NCI-H1436 (cell line): ENCODE data around the gene DTX2.
"Not testable (repeated sequence)": the region's sequence is repeated elsewhere in the genome, so short reads cannot be mapped to it uniquely, and the experiment has no call there.

ENCODE experiments used
- DNase-seq: peaks from one replicate; lab custom pipeline; 2025; lab: John Stamatoyannopoulos, UW

The DTX2 gene

DNA sequence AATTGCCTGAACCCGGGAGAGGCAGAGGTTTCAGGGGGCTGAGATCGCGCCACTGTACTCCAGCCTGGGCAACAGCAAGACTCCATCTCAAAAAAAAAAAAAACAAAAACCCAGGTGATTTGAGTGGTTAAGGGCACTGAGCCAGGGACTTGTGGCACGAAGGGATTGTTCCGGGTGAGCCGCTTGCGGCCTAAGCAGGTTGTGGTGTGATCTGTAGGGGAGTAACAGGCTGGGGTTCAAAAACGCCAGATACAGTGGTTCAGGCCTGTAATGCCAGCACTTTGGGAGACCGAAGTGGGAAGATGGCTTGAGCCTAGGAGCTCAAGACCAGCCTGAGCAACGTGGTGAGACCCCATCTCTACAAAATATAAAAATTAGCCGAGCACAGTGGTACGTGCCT is 17.7 kb upstream of the DTX2 start:
- DNase-seq: not testable (repeated sequence)

DNA sequence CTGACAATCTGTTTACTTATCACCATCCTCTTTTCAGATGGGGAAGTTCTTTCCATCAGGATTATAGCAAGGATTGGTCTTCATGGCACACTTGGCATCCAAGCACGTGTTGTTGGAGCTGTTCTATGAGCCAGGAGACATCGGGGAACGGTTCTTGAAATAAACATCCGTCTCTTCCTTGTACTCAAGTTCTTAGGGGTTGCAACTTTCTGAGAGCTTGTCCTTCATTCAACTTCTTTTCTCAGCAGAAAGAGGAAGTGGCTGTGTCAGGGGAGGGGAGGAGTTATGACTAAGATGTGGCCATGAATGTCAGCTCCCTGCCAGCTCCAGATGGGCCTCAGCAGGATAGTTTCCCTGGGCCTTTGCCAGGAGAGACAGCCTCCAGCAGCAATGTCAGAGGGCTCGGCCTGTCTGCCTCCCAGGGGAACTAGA is 15.9 kb upstream of the DTX2 start:
- not testable (repeated sequence) for DNase-seq

DNA sequence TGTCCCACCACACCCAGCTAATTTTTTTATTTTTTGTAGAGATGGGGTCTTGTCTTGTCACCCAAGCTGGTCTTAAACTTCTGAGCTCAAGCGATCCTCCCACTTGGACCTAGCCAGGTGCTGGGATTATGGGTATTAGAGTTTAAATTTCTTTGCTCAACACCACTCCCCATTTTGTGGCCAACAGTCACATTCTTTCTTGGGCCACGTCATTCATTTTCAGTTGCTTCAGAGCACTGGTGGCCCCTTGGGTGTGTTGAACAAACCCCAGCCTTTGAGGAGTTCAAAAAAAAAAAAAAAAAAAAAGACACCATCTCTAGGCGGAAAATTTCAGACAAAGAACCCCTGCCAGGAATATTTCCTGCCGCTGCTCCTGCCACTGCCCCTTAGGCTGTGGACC is 4.5 kb upstream of the DTX2 start:
- not testable (repeated sequence) for DNase-seq

DNA sequence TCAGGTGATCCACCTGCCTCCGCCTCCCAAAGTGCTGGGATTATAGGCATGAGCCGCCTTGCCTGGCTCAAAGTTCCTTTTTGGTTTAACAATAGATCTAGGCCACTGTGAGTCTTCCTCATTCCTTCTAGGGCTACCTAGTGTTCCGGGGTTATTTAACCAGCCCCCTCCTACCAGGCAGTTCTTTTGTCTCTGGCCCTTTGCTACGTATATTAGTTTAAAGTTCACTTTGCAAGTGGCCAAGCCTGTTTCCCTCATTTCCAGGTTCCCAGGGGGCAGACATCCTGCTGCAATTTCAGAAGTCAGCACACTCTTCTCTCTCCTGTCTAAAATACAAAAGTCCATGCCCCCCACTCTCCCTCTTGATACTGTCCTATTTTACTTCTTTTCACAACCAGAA is 3.0 kb upstream of the DTX2 start:
- not testable (repeated sequence) for DNase-seq

DNA sequence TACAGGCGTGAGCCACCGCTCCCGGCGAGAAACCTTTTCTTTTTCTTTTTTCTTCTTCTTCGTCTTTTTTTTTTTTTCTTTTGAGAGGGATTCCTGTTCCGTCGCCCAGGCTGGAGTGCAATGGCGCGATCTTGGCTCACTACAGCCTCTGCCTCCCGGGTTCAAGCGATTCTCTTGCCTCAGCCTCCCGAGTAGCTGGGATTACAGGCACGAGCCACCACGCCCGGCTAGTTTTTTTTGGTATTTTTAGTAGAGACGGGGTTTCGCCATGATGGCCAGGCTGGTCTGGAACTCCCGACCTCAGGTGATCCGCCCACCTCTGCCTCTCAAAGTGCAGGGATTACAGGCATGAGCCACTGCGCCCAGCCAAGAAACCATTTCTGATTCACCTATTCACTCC is 742 bp upstream of the DTX2 start:
- DNase-seq: not testable (repeated sequence)

DNA sequence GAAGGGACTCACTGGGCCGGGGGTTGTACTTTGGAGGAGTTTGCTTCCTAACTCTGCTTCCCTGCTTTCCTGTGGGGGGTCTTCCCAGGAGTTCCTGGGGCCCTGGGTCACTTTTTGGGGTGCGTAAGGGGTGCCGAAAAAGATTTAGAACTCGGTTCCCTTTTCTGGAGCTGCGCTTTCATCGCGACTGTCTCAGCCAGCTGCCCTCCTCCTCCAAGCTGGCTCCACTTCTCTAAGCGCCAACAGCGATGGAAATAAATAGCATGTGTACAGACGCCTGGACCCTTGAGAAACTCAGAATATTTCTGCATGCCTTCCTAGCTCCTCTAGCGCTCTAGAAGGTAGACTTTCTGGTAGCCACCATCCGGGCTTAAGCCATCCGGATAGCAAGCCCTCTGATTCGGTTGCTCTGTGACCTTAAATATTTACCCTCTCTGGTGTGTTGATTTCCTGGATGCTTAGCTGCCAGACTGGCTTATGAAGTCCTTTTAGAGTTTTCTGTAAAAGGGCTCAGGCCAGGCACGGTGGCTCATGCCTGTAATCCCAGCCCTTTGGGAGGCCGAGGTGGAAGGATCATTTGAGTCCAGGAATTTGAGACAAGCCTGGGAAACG is 868 bp downstream of the DTX2 start:
- not testable (repeated sequence) for DNase-seq

DNA sequence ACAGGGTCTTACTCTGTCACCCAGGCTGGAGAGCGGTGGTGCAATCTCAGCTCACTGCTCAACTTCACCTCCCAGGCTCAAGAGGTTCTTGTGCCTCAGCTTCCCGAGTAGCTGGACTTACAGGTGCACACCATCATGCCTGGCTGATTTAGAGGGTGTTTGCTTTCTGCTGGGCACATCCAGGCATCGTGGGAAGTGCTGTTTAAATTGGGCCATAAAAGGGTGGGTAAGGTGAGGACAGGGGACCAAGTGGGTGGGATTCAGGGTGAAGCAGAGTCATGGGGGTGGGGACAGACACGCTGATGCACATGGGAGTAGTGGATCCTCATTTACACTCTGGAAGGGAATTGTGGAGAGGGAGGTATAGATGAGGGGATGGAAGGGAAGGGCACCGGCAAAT is 3.5 kb downstream of the DTX2 start:
- not testable (repeated sequence) for DNase-seq

DNA sequence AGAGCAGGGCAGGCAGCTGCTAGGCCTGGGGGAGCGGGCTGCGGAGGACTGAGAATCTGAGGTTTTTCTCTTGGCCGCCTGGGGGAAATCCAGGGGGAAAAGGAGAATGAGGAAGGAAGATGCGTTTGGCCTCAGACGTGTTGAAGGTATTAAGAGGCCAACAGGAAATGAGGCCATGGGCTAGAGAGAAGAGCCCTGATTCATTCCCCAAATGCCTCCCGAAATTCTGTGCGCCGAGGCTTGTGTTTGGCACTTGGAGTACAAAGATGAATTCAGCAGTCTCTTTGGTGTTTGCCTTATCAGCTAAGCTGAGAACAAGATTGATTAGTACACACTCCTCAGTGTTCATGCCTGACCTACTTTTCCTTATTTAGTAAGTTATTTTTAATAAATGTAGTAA is 4.4 kb downstream of the DTX2 start:
- DNase-seq: not testable (repeated sequence)

DNA sequence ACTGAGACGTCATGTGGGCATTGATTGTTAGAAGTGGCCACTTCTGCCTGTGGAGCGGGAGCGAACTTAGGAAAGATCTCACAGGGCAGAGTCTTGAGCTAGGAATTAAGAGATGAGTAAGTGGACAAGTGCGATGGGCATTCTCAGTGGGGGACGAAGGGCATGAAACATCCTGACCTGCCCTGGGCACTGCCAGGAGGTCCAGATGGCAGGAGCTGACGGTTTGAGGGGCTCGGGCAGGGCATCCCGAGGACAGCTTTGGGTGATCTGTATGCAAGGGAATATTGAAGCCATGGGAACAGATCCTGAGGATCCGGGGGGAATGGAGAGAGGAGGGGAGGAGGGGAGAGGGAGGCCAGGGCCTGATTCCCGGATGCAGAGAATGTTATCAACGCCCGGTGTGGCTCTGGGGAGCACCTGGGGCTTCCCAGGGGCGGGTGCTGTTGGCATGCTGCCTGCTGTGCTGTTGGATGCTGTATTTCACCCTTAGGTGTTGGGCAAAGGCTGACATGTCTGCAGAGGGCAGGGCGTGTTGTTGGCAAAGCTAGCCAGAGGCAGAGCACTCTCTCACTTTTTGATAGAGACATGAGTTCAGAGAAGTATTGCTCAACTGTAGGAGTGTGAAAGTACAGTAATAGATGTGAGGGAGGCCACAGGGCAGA is 6.4 kb downstream of the DTX2 start:
- not testable (repeated sequence) for DNase-seq

DNA sequence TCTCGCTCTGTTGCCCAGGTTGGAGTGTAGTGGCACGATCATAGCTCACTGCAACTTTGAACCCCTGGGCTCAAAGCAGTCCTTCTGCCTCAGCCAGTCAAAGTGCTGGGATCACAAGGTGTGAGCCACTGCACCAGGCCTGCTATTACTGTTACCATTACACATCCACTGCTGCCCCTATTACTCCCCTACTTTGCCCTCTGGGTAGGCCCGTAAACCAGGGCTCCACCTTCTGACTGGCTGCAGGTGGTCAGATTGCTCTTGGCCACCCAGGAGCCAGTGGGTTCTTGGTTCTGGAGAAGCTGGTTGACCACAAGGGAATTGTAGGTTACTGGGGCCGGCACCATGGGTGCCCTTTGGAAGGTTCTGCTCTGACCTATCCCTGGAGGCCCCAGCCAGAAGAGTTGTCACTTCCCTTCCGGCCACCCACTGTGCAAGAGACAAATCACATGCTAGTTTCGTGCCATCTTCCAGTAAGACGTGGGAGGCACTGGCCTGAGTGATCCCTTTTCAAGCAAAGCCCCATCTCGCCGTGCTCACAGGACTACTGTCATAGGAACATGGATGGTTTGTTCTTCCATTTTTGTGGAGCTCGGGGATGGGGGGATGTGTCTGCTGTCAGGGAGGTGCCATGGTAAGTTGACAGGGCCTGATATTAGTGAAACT is 10.2 kb downstream of the DTX2 start:
- DNase-seq: not testable (repeated sequence)

DNA sequence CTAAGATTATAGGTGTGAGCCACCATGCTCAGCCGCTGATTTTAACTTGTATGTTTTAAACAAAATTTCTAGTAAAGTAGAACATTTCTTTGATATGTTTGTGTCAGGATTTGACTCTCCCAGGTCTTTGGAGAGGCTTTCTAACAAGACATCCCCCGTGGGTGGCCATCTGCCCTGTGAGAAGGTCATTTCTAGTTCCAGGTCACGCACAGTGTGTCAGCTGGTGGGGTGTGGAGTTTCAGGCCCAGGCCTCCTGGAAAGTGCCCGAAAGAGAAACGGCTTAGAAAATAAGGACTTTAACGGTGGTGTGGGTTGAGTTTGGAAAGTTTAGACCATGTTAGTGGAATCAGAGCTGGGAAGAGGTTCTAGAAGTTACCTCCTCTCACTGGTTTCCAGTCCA is 11.6 kb downstream of the DTX2 start:
- DNase-seq: not testable (repeated sequence)

DNA sequence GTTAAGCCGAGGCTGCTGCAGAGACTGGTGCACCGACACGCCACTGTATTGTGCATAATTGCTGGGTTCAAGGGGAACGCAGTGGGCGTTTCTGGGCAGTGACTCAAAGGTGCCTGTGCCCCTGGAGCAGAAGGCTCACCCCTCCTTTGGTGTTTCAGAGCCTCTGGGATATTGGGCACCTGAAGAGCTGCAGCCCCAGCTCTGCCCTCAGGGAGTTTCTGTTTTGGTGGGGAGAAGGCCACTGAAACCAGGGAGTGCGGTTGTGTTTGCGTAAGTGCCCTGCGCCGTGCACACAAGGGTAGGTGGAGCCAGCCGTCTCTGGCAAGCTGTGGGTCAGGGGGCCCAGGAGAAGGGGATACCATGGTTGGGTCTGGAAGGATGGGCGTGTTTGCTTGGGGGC is 14.8 kb downstream of the DTX2 start:
- DNase-seq: not testable (repeated sequence)

DNA sequence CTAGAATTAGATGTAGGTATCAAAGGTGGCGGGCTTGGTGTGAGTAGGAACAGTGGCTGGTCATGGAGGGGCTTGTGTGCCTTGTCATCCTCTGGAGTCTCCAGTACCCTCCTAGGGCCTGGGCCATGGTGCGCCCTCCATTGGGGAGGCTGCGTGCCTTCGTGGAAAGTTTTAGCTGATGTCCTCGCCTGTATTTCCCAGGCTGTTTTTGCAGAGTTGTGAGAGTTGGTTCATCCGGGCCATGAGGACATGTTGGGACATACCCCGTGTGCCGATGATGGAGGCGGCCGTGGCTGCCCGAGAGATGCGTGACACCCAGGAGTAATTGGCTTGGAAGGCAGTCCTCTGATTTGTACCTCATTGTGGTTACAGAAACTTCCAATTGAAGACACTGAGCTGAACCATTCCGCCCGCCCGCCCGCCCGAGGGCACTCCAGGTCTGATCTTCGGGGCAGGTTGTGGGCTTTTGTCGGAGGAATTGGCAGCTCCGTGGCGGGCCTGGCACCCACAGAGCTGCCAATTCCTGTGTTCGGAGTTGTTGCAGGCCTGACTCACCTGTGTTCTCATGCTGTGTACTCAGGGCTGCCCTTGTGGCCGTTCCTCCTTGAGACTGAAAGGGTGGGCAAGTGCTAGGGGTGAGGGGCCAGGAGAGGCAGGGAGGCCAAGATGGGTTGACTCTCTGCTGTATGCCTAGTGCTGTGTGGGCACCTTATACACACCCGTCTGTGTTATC is 15.4 kb downstream of the DTX2 start:
- DNase-seq: not testable (repeated sequence)

DNA sequence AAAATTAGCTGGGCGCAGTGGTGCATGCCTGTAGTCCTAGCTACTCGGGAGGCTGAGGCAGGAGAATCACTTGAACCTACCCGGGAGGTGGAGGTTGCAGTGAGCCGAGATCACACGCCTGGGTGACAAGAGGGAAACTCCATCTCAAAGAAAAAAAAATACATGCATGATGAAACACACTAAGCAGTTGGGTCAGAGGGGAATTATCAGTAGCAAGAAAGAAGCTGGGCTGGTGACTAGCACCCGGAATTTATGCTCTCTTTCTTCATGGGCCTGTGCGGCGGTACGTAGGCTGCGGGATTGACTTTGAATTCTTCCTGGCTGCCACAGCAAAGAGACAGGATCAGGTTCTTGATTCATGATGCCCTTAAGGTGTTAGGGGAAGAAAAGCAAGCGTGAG is 18.1 kb downstream of the DTX2 start:
- not testable (repeated sequence) for DNase-seq

DNA sequence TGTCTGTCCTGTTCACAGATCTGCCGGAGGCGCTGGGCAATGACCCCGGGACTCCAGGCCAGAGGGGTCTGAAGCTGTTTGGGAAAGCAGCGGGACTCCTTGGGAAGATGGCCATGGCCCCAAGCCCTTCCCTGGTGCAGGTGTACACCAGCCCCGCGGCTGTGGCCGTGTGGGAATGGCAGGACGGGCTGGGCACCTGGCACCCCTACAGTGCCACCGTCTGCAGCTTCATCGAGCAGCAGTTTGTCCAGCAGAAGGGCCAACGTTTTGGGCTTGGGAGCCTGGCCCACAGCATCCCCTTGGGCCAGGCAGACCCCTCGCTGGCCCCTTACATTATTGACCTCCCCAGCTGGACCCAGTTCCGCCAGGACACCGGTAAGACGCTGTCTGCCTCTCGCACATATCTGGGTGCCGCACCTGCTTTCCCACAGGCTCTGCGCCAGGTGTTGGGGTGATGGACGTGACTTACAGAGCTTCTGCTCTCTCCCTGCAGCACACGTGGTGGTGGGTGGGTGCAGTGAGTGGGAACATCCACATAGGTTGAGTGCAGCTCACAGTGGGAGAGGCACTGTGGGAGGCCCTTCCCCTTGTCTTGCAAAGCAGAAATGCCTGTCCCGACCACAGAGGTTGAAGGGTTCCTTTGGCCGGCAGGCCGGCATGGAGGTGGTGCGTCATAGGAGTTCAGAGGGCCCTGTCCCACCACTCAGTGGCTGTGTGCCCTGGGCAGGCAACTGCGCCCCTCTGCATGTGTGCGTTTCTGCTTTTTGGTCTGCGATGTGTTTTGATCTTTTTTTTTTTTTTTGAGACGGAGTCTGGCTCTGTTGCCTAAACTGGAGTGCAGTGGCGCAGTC is 19.1 kb downstream of the DTX2 start:
- not testable (repeated sequence) for DNase-seq

DNA sequence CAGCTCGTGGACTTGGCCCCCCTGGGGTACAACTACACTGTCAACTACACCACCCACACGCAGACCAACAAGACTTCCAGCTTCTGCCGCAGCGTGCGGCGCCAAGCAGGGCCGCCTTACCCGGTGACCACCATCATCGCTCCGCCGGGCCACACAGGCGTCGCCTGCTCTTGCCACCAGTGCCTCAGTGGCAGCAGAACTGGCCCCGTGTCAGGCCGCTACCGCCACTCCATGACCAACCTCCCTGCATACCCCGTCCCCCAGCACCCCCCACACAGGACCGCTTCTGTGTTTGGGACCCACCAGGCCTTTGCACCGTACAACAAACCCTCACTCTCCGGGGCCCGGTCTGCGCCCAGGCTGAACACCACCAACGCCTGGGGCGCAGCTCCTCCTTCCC is 21.2 kb downstream of the DTX2 start:
- DNase-seq: not testable (repeated sequence)

DNA sequence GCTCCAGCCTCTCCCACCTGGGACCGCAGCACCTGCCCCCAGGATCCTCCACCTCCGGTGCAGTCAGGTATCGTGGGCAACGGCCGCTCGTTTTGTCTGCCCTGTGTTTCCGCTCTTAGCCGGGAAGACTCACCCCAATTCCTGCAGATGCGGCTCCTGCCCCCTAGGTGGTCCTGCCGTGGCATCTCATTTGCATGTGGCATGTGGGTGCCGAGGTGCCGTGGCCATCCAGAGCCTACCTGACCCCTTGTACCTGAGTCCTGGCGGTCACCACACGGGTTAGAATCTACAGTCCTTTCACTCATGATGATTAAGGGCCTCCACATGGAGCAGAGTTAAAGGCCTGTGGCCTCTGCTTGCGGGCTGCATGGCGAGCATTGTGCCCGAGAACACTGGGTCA is 21.6 kb downstream of the DTX2 start:
- not testable (repeated sequence) for DNase-seq

DNA sequence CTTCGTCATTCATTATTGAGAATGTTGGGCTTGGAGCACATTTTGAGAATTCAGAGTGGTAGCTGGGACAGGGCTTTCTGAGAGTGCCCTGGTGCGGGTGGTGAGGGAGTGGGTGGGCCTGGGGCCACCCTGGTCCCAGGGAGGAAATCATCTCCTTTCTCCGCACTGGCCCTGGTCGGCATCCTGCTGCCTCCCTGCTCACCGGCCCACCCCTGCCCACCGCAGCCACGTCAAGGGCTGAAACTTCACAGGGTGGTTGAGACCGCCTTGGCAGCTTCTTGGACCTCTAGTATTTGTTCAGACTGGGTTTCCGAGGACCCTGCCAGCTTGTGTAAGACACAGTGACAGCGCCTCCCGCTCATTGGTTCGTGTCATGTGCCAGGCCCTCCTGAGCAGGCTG is 22.9 kb downstream of the DTX2 start:
- DNase-seq: not testable (repeated sequence)

DNA sequence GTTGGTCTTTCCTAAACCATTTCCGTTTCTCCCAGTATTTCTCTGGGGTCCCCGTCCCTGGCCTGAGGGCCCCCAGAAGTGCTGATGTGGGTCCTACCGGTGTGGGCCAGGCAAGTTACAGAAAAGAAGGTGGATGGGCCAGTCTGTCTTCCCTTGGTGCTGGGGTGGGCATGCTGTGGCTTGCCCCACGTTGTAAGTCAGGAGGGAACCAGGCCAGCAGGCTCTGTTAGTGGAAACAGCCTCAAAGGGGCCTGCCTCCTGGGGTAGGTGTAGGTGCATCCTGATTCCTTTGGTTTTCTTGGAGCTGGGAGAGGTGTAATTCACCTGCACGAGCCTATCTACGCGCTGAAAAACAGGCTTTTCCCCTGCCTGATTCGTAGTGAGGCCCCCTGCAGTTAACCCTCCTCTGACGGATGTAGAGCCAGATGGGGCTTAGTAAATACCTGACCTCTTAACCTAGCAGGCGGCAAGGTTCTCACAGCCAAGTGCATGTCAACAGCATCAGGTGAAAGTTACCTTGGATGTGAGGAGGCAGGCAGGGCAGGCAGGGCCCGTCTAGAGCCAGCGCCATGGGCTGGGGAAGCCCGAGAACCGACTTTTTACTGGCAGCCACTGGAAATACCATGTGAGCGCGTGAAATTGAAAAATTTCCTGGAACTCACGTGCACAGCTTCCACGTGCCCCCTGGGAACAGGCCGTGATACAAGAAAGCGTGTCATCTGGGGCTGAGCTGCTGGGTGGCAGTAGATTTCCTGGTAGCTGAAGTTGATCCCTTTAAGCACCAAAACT is 24.5 kb downstream of the DTX2 start:
- DNase-seq: not testable (repeated sequence)

DNA sequence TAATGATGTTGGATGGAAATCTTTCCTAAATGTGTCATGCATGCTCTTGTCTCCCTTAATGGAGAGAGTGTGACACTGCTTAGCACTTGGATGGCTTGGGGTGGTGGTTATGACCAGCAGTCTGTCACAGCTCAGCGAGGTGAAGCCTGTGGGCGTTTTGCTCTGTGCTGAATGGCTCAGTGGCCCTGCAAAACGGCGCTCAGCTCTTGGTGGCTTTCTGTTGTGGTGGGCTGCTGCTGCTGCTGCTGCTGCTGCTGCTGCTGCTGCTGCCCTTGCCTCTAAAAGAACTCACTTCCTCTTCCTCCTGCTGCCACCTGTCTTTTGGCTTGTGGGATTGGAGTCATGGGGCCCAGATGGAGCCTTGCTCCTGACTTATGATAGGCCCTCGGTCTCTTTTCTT is 25.1 kb downstream of the DTX2 start:
- DNase-seq: not testable (repeated sequence)

DNA sequence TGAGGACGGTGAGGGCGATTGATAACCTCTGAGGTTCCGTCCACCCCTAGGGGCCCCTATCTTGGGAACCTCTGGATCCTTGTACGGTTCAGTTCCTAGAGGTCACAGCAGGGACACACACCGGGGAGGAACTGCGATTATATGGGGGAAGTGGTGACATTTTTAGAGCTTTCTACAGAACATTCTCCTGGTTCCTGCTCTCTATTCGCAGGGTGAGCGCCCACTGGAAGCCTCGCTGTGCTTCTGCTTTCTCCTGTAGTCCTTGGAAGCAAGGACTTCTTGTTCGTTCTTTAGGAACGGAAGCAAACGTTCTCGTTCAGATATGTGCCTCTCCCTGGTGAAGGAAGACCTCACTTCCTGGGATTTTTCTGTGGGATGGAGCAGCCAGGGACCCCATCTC is 26.5 kb downstream of the DTX2 start:
- DNase-seq: not testable (repeated sequence)
